ENCODE results near the gene YWHAQ. TPM values are rescaled to one million over a fixed set of nuclear protein-coding genes. Genes with fewer than 3 reads are reported as not detected.
"Not testable (repeated sequence)": the region's sequence is repeated elsewhere in the genome, so short reads cannot be mapped to it uniquely, and the experiment has no call there.

The YWHAQ gene
- total RNA-seq, 3 donors from 2014 or later, result 204 to 256 (median 251) TPM

GRCh38 chr2:9586465-9586864, 44.3 kb downstream of the YWHAQ start:
- ATAC-seq, result no peak
- intact Hi-C loops (cut with DNase I, micrococcal nuclease), result no loop called here
- TF ChIP-seq CTCF (IDR thresholded peaks at IDR 0.05), result no peak
- Histone ChIP-seq H3K9me3 (no peaks in the 10 kb centered on the region), H3K4me3 (no peak overlapping the region), H3K4me1 (ENCODE audit: low read depth) (no peaks in the 10 kb centered on the region), H3K36me3 (ENCODE audit: low read depth) (no peaks in the 10 kb centered on the region)
- DNase-seq, result no peak

GRCh38 chr2:9585486-9585885, 45.3 kb downstream of the YWHAQ start:
- Histone ChIP-seq H3K4me3 (no peak overlapping the region), H3K4me1 (ENCODE audit: low read depth) (no peaks in the 10 kb centered on the region), H3K36me3 (ENCODE audit: low read depth) (no peaks in the 10 kb centered on the region), H3K9me3 (no peaks in the 10 kb centered on the region)
- intact Hi-C loops (cut with DNase I, micrococcal nuclease), result no loop called here
- TF ChIP-seq CTCF (IDR thresholded peaks at IDR 0.05), result no peak
- DNase-seq, result no peak
- ATAC-seq, result no peak

GRCh38 chr2:9584902-9585301, 45.9 kb downstream of the YWHAQ start:
- H3K4me1 ChIP-seq (ENCODE audit: low read depth); intact Hi-C loops (cut with DNase I, micrococcal nuclease); H3K36me3 ChIP-seq (ENCODE audit: low read depth); ATAC-seq; H3K9me3 ChIP-seq; DNase-seq; H3K4me3 ChIP-seq: not testable (repeated sequence)

GRCh38 chr2:9582624-9583023, 48.2 kb downstream of the YWHAQ start:
- ATAC-seq, result no peak
- Histone ChIP-seq H3K36me3 (ENCODE audit: low read depth) (no peaks in the 10 kb centered on the region), H3K9me3 (no peaks in the 10 kb centered on the region), H3K4me1 (ENCODE audit: low read depth) (no peaks in the 10 kb centered on the region), H3K4me3 (no peak overlapping the region)
- no peak for DNase-seq
- intact Hi-C loops (cut with DNase I, micrococcal nuclease), result no loop called here
- TF ChIP-seq CTCF (IDR thresholded peaks at IDR 0.05), result no peak

GRCh38 chr2:9578467-9579235, 52.1 kb downstream of the YWHAQ start:
- Histone ChIP-seq H3K4me3 (no peak overlapping the region), H3K9me3 (no peaks in the 10 kb centered on the region), H3K36me3 (ENCODE audit: low read depth) (no peaks in the 10 kb centered on the region), H3K4me1 (ENCODE audit: low read depth) (no peaks in the 10 kb centered on the region)
- no peak for TF ChIP-seq CTCF (IDR thresholded peaks at IDR 0.05)
- no peak for DNase-seq
- ATAC-seq, result no peak
- intact Hi-C loops (cut with DNase I, micrococcal nuclease), result no loop called here

- no peak for DNase-seq
- intact Hi-C loops (cut with DNase I, micrococcal nuclease), result no loop called here
- no peaks in the 10 kb centered on the region for H3K36me3 ChIP-seq (ENCODE audit: low read depth)
Measured at GRCh38 chr2:9574331-9574730, 56.5 kb downstream of the YWHAQ start.

More at GRCh38 chr2:9574331-9574730, 56.5 kb downstream of the YWHAQ start:
- no peak for ATAC-seq
- H3K9me3 ChIP-seq, result no peaks in the 10 kb centered on the region
- H3K4me1 ChIP-seq (ENCODE audit: low read depth), result no peaks in the 10 kb centered on the region
- no peak overlapping the region for H3K4me3 ChIP-seq
- TF ChIP-seq CTCF (IDR thresholded peaks at IDR 0.05), result no peak
